Skeletal muscle cell (primary cell): ENCODE data around the gene GPR153.
"Not testable (repeated sequence)": the region's sequence is repeated elsewhere in the genome, so short reads cannot be mapped to it uniquely, and the experiment has no call there.

ENCODE experiments used
- DNase-seq: peaks from one replicate; pipeline ENCODE4 v3.0.0-alpha.2; 2010; ENCODE audit warnings: low read depth
- H3K4me3 ChIP-seq: 2 replicates; pipeline ENCODE4 v1.5.1; 2011; ENCODE audit warnings: low read depth, mild to moderate bottlenecking, control low read depth, low read length, moderate library complexity

The GPR153 gene

DNA sequence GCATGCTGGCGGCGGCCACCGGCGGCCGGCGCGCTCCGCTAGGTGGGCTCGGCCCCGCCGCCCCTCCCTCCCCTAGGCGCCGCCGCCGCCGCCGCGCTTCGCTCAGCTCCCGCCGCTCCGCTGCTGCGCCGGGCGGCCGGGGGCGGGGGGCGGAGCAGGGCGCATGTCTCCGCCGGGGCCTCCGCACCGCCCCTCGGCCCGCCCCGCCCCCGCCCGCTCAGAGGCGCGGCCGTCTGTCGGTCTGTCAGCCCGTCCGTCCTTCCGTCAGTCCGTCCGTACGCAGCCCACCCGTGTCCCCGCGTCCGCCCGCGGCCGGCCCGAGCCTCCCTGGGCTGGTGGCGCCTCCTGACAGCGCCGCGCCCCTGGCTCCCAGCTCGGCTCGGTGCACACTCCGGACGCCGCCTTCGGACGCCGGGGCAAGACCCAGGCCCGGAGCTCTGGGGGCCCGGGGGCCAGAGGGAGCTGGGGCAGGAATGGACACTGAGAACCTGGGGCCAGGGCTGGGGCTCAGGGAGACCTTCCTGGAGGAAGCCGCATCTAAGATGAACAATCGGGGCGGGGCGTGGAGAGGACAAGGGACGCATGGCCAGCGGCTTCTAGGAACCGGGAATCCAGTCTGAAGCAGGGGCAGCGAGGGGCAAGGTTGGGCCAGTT is at the start of gene GPR153:
Gene GPR153 (minus strand): TSS at position 138 of the 654 bp plus-strand sequence. CDS start 6,193 bp downstream, outside the sequence.
- H3K4me3 ChIP-seq = peak within 1 kb of the TSS; percentile 72
- DNase-seq = no peak

DNA sequence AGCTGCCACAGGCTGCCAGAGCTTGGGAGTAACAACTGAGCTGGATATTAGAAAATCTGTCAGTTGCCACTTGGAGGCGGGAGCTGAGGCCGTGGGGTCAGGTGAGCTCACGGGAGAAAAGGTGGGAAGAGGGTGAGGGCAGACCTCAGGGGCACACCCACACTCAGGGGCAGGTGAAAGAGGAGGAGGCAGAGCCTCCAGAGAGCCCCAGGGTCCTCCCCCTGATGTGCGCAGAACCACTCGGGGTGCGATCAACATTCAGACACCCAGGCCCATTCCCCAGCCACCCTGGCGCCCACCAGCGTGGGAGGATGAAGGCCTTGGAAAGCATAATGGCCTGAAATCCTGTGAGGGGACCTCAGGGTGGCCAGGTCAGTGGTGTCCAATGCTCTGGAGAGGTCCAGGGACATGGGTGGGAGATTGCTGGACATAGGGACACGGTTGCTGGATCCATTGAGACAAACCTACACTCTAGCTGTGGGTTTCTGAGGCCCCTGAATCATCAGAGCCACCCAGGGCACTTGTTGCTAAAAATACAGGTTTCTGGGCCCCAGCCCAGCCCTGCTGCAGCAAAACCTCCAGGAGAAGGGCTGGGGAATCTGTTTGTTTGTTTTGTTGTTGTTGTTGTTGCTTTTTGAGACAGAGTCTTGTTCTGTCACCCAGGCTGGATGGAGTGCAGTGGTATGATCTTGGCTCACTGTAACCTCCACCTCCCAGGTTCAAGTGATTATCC is 49.4 kb upstream of the GPR153 start:
- DNase-seq = no peak
- no peak overlapping the region for H3K4me3 ChIP-seq

DNA sequence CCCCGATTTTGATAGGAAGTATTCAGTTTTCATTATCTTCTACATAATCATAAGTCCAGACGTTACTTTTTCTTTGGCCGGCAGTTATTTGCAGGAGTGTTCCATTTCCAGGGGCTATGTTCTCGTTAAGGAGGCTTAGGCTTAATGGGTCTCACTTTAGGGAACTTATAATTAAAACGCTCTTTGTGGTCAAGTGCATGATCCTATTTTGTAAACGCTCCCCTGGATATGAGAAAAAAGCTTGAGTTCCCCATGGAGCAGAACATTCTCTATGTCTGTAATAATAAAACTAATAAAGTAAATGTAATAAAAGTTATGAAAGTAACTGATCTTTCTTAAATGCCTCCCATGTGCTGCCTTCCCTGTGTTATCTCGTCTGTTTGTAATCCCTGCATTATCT is 48.7 kb upstream of the GPR153 start:
- H3K4me3 ChIP-seq = no peak overlapping the region
- no peak for DNase-seq

DNA sequence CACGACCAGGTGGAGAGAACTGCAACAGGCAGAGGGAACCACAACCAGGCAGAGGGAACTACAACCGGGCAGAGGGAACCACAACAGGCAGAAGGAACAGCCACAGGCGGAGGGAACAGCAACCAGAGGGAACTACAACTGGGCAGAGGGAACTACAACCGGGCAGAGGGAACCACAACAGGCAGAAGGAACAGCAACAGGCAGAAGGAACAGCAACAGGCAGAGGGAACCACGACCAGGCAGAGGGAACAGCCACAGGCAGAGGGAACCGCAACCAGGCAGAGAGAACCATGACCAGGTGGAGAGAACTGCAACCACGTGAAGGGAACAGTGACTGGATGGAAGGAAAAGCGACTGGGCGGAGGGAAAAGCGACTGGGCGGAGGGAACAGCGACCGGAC is 47.6 kb upstream of the GPR153 start:
- H3K4me3 ChIP-seq = no peak overlapping the region
- no peak for DNase-seq

DNA sequence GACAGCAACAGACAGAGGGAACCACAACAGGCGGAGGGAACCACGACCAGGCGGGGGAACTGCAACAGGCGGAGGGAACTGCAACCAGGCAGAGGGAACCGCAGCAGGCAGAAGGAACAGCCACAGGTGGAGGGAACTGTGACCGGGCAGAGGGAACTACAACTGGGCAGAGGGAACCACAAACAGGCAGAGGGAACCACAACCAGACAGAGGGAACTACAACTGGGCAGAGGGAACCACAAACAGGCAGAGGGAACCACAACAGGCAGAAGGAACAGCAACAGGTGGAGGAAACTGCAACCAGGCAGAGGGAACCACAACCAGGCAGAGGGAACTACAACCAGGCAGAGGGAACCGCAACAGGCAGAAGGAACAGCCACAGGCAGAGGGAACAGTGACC is 46.8 kb upstream of the GPR153 start:
- not testable (repeated sequence) for H3K4me3 ChIP-seq, DNase-seq

DNA sequence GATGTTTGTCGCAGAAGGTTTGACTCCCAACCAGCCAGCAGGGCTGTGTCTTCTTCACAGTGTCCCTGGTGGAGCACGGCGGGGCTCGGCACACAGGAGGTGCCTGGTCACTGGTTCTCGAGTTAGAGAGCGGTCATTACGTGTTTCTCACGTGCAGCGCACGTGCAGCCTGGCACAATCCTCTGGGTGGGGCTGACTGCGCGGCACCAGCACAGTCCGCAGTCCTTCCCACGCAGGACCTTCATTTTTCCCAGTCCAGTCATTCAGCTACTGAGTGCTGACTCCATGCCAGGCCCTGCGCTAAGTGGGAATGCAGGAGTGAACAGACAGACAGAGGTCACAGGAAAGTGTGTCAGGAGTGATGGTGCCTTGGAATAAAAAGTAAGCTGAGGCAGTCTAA is 46.2 kb upstream of the GPR153 start:
- DNase-seq = no peak
- no peak overlapping the region for H3K4me3 ChIP-seq

DNA sequence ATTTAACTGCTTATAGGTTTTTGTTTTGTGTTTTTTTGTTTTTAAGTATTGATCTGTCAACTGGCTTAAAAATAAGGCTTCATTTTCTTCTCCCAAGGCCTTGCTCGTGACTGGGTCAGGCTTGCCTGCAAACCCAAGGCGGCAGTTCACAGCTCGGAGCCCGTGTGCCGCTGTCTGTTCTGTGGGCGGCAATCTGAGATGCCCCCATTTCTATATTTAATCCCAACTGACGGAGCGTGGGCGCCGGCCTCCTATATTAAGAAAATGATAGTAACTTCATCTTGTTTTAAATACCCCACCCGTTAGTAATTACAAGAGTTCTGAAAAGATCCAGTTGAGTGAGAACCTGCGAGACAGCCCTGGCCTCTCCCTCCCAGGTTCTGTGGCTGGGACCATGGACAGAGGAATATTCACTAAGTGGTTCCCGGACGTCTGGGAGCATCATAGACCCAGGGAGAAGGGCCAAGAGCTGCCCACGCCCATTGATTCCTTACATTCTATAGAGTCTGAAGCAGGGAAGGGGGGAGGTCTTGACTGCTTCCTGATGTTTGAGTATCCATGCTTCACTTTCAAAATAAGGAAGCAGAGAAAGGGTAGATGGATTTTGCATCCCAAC is 42.6 kb upstream of the GPR153 start:
- no peak overlapping the region for H3K4me3 ChIP-seq
- no peak for DNase-seq

DNA sequence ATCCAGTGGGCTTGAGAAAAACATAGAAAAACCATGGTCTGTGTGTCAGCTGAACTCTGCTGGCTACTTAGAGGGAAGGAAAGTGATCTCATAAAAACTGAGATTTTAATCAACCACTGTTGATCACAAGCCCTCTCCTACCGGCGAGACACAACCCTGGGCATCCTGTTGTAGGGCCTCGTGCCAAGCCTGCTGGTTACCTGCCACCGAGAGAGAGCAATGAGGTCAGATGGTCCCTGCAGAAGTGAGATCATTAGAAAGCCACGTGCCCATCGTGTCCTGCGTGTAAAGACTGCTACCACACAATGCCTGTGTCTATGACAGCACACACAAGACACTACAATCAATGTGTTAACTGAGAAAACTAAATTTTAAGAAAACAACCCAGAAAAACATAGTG is 41.7 kb upstream of the GPR153 start:
- no peak for DNase-seq

DNA sequence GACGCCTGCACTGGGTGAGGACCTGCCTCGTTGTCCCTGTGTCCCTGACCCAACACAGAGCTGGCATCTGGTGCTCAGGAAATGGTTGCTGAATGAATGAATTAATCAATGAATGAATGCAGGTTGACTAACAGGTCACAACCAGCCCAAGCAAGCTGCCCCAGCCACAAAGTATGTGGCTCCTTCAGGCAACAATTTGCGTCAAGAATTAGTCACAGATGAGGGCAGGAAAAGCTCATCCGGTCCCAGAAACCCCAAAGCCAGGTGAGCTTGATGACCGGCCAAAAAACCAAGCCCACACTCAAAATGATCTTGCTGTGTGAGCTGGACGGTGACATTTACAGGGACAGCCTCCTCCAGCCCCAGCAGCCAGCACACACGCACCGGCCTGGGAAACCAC is 40.6 kb upstream of the GPR153 start:
- no peak for DNase-seq
- no peak overlapping the region for H3K4me3 ChIP-seq

More for the DNA sequence above, 41.7 kb upstream of the GPR153 start:
- H3K4me3 ChIP-seq = no peak overlapping the region

DNA sequence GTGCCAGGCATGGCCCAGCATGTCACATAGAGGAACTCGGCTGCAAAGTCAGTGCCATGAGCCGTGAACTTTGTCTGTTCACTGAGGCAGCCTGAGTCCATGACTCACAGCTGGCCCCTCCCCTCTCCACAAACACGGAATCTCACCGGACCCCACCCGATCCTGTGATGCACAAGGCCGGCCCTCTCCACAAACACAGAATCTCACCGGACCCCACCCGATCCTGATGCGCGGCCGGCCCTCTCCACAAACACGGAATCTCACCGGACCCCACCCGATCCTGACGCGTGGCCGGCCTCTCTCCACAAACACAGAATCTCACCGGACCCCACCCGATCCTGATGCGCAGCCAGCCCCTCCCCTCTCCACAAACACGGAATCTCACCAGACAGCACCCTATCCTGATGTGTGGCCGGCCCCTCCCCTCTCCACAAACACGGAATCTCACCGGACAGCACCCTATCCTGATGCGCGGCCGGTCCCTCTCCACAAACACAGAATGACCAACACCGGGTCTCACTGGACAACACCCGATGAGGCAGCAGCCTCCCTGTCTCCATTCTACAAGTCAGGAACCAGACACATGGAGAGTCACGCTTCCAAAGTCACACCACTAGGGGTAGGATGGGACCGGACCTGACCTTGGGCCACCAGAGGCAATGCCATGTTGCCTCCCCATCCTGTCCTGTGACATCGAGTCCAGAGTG is 39.6 kb upstream of the GPR153 start:
- H3K4me3 ChIP-seq = no peak overlapping the region
- no peak for DNase-seq

DNA sequence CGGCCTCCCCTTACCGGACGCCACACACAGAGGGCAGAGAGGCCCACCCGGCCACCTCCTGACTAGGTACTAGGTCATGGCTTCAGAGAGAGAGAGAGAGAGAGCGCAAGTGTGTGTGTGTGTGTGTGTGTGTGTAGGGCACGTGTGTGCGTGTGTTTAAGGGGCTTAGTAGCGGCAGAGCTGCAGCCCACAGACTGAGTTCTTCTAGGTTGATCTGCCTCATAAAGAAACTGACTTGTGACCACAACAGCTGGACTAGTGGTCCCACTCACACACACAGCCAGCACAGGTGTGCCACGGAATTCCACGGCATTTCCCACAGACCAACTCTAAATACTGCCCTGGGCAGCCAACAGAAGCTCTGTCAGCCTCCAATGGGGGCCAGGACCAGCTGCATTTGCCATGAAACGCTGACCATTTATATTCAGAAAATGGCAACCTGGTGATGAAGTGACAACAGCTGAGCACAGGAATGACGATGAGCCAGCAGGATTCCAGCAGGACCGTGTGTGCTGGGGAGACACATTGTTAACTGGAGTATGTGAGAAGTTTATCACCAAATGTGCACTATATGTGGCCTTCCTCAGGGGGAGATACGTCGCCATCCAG is 38.8 kb upstream of the GPR153 start:
- H3K4me3 ChIP-seq = no peak overlapping the region
- no peak for DNase-seq

DNA sequence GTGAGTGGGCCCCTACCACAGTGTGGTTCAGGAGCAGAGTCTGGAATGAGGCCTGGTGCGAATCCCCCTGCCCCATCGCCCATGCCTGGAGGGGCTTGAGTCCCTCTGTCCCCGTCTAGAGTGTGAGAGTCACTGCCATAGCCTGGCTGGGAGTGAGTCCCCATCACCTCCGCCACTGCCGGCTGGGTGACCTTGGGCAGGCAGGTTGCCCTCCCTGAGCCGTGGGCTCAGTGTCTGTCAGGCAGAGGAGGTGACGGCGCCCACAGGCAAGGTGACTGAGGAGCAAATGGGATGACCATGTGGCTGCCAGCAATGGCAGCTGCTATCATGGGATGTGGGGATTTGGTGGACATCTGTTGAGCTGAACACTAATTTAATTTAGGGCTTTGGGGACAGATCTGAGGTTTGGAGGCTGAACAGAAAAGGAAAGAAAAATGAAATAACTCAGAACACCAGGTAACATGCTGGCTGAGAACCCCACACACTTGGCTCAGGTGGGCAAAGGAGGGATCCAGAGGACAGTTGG is 38.1 kb upstream of the GPR153 start:
- DNase-seq = no peak
- no peak overlapping the region for H3K4me3 ChIP-seq

DNA sequence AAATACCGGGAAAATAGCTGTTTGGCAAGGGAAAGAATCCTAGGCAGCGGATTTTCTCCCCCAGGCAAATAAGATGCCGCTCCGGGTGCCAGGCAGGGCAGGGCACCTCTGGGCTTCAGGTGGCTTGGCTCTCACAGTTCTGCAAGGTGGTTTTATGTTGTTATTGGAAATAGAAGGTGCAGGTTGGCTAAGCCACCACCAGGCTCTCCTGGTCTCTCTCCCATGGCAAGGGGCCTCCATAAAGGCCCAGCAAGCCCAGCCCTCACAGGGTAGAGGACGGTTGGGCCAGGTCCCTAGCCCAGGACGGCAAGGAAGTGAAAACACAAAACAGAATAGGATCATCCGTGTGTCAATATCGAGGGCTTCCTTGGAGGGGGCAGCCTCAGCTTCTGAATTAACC is 37.6 kb upstream of the GPR153 start:
- DNase-seq = no peak
- H3K4me3 ChIP-seq = no peak overlapping the region

DNA sequence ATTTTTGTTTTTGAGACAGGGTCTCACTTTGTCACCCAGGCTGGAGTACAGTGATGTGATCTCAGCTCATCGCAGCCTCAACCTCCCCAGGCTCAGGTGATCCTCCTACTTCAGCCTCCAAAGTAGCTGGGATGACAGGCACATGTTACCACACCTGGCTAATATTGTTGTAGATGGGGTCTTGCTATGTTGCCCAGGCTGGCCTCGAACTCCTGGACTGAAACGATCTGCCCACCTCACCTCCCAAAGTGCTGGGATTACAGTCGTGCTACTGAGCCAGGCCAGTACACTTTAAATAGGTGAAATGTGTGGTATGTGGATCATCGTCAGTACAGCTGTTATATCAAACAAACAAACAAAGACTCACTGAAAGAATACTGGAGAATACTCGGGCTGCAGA is 35.0 kb upstream of the GPR153 start:
- DNase-seq = no peak
- H3K4me3 ChIP-seq = no peak overlapping the region

DNA sequence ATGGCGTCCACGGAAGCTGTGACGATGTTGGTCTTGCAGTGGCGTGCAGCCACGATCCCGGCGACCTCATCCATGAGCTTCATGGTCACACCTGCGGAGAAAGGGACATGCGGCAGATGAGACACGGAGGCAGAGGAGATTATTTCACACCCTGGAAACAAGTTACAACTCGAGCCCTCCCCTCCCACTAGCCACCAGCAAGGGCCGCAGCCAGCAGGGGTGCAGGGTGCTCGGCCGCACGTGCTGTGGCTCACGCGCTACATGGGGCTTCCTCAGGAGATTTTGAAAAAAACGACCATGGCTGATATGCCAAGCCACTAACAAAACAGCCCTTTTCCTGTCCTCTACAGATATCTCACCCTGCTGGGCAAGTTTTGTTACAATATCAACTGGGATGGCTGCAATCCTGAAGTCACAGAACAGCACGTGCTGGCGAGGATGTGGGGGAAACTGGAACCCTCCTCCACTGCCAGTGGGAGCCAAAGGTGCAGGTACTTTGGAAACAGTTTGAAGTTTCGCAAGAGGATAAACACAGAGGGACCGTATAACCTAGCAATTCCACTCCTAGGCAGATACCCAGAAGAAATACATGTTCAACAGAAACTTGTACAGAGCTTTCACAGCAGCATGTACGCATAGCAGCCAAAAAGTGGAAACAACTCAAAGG is 34.1 kb upstream of the GPR153 start:
- no peak for DNase-seq
- no peak overlapping the region for H3K4me3 ChIP-seq

DNA sequence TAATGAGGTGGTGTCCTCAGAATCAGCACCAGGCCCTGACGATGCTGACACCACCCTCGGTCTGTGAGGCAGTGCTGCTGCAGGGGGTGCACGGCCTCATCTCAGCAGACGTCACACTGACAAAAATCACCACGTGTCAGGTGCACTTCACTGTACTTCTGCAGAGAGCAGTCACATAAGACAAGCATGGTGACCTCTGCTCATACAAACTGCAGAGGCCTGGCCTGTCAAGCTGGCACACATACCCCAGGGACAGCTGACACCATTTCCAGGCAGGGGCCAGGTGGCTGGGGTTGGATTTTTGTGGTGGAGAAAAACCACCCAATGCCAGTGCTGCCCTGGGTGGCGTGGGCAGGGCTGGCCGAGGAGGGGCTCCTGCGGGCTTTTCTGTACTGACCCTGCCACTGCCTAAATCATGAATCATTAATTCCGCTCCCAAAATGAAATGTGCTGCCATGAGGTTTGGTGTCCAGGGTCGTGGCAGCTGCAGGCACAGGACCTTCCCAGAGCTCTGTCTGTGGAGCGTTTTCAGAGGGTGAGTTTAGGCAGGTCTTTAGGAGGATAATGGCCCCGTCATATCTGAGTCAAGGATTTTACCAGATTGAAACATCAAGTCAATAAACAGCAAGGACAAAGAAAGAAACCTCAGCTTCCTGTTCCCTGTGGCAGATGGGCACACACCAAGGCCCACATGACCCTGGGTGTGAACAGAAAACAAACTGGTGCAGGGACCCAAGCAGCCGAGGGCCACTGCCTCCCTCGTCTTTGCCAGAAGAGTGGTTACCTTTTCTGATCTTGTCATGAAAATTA is 33.4 kb upstream of the GPR153 start:
- no peak for DNase-seq

DNA sequence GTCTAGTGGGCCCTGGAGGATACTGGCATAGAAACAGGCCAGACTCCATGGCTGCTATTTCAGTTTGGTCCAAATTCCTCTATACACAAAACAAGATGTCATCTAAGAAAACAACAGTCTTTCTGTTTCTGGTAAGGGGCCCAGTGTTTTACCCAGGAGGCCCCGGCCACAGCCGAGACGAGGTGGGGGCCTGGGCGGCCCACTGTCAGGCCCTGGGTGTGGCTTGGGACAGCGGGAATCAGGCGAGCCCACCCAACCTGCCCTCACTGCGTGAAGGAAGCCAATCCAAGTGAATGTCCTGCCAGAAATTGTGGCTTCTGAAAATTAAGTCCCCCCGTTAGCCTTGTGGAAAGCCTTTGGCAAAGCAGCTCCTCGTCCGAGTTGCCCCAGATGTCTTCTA is 31.2 kb upstream of the GPR153 start:
- no peak for DNase-seq
- H3K4me3 ChIP-seq = no peak overlapping the region

More for the DNA sequence above, 33.4 kb upstream of the GPR153 start:
- H3K4me3 ChIP-seq = no peak overlapping the region

DNA sequence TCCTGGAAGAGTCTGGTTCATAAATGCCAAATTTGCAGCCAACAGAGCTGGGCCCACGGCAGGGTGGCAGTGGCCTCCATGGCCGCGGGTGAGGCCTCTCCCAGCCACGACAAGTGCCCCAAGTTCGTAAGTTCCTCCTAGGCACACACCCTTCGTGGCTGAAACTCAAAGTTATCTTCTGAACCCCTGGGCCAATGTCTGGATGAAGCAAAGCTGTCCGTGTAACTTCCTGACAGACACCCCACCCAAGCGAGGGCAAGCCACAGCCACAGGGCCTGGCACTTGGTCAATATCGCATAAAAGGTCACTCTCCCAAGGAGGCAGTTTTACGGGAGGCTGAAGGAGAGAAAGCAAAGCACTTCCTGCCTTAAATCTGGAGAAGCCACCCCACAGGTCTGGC is 27.8 kb upstream of the GPR153 start:
- DNase-seq = no peak
- H3K4me3 ChIP-seq = no peak overlapping the region
